ENCODE measurements around the gene LPO.

LPO gene

DNA sequence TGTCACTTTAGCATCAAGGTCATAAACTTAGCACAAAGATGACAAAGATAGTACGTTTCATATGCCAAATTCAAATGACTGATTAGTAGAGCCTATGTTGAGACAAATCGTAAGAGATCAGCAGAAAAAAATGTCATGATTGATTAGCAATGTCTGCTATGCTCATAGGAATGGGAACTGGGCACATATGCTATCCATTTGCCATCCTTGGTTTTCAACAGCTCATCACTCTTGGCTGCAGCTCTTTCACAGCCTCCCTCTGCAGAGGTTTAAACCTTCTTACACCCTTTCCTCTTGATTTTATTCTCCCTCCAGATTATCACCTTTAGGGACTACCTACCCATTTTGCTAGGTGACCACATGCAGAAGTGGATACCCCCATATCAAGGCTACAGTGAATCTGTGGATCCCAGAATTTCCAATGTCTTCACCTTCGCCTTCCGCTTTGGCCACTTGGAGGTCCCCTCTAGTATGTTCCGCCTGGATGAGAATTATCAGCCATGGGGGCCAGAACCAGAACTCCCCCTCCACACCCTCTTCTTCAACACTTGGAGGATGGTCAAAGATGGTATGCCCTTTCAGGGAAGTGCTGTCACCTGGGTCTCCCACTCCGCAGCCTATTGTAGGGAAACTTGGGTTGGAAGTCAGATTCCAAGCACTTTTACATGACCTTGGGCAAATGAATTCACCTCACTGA, 26.2 kb downstream of the LPO start:
- DNase-seq: no peak

GRCh38 chr17:58265271-58265670, 26.9 kb downstream of the LPO start:
- no peak for DNase-seq

GRCh38 chr17:58265902-58266875, 27.8 kb downstream of the LPO start:
- no peak for DNase-seq

DNA sequence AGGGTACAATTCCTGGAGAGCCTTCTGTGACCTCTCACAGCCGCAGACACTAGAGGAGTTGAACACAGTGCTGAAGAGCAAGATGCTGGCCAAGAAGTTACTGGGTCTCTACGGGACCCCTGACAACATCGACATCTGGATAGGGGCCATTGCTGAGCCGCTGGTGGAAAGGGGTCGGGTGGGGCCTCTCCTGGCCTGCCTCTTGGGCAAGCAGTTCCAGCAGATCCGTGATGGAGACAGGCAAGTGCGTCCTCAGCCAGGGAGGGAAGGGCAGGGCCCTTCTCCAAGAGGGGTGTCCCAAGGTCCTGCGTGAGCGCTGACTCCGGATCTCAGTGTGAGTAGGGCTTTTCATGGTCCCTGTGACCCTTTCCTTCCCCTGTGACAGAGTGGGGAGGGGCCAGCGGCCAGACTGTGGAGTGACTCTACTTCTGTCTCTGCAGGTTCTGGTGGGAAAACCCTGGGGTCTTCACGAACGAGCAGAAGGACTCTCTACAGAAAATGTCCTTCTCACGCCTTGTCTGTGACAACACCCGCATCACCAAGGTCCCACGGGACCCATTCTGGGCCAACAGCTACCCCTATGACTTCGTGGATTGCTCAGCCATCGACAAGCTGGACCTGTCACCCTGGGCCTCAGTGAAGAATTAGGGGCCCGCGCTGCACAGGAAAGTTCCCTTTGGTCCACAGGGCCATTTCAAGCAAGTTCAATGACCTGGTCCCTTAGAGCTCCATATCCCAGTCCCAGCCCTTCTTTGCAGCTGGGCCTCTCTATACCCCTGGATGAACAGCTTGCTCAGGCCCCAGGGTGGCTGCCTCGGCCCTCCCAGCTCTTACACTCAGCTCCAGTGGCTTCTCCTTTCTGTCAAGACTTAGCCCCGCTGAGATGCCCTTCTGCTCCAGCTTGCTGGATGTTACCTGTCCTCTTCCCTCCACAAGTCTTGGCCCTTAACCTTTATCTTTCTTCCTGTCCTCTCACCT, 29.3 kb downstream of the LPO start:
- no peak for DNase-seq

- DNase-seq: no peak
Observed at GRCh38 chr17:58268326-58268725, 29.9 kb downstream of the LPO start.

- no peak for DNase-seq
Observed at GRCh38 chr17:58268774-58269556, 30.6 kb downstream of the LPO start.

DNA sequence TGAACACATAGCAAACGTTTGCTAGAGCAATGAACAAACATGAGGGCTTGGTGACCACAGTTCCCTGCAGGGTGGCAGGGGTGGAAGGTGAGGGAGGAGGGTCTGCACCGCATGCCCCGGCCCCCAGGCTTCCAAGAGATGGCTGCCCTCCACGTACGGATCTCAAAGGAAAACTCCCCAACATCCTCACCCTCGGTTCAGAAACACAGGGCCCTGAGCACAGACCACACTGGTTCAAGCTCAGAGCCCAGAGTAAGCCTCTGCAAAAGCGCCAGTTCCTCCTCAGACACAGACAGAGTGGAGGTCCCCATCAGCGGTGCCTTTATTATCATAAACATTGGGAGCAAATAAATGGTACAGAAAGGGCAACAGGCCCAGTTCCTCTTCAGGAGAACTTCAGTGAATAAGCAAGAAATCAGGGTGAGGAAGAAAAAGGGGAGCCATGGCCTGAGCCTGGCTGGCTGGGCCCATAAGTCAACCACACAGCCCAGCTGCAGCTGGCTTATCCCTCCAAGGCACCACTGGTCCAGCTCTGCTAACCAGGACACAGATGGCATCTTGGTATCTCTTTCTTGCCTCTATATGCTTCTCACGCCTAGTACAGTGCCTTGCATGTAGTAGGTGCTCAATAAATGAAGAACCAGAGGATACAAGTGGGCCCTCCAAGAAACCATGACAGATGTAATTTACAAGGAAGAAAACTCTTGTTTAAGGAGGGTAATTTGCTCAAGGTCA, 31.3 kb downstream of the LPO start:
- no peak for DNase-seq

- DNase-seq: no peak
Observed at GRCh38 chr17:58270476-58271215, 32.3 kb downstream of the LPO start.

GRCh38 chr17:58271216-58271931, 33.0 kb downstream of the LPO start:
- DNase-seq: no peak

DNA sequence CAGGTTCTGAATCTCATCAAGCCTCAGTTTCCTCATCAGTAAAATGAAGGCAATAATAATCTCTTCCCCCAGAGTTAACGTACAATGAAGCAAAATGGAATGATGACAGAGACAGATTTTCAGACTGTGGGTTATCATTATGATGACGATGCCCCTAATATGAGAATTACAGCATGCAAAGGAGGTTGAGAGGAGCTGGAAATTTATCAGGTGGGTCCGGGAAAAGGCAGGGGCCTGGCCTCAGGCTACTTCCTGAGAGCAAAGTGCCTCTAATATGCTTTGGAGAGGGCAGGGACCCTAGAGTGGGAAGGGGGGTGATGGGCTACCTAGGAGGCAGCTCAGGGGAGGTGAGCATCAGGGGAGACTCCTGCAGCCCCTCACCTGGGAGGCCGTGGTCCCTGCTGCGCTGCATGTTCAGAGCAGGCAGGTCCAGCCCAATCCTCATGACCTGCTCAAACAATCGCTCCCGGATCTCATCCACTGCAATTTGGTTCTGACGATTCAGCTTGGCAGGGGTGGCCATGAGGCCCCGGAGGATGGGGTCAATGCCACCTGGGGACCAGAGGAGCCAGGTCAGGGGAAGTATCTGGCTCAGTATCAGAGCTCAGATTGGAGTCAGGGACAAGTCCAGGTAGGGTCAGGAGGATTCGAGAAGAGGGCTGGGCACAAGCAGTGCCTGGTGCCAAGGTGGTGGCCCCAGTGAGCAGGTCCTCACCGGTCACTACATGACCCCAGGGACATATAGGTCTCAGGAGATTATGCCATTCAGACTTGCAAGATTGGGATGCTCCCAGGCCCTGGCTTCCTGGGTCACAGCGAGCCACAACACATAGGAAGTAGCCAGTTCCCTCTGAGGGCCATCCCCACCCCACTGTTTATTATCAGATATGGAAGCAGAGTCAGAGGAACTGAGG, 34.2 kb downstream of the LPO start:
- no peak for DNase-seq

DNA sequence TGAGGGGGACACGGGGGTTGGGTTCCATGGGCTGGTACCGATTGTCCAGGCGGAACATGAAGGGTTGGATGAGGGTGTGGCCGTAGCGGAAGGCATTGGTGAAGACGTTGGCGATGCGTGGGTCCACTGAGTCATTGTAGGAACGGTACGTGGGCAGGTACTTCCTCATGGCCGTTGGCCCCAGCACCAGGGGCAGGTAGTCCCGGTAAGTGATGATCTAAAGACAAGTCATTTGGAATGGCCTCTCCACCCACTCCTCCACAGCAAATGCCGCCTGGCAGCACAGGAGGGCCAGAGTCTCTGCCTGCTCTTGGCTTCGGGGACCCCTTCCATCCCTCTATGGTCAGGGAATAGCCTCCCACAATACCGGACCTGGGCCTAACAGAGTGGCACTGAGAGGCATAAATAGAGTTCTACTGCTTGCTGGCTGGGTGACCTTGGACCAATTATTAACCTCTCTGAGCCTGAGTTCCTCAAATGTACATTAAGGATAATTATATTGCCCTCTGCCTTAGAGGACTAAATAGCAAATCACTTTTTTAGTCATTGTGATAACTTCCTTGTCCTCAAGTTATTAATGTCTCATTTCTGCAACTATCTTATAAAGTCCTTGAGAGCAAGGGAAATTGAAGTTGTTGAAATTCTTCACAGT, 35.2 kb downstream of the LPO start:
- no peak for DNase-seq

DNA sequence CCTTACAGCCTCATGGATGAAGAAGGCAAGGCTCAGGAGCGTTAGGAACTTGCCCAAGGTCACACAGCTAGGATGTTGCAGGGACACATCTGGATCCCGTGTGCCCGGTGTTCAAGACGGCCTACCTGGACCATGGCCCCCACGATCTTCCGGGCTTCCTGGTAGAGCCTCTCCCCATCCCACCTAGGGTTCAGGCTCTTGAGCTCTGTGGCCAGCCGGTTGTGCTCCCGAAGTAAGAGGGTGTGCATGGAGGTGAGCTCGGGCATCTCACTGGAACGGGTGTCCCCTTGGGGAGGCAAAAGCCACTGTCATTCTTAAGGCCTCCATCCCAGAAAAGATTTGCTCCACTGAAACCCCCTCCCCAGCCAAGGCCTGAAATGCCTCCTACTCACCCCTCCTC, 37.0 kb downstream of the LPO start:
- no peak for DNase-seq

DNA sequence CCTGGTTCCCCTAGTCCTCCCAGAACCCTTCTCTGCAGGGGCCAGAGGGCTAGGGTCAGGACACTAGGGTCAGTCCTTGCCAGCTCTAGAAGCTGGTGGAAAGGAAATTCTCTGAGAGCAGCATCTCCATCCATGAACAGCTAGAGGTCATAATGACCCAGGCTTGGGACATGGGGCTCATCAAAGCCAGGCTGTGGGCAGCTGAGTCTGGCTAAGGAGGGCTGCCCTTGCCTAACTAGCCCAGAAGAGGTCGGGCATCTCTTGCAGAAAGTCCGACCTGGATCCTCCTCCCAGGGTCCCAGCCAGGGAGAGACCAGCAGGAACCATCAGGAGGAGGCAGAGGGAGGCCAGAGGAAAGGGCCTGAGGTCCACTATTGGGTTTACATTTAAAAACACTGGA, 38.0 kb downstream of the LPO start:
- no peak for DNase-seq

DNA sequence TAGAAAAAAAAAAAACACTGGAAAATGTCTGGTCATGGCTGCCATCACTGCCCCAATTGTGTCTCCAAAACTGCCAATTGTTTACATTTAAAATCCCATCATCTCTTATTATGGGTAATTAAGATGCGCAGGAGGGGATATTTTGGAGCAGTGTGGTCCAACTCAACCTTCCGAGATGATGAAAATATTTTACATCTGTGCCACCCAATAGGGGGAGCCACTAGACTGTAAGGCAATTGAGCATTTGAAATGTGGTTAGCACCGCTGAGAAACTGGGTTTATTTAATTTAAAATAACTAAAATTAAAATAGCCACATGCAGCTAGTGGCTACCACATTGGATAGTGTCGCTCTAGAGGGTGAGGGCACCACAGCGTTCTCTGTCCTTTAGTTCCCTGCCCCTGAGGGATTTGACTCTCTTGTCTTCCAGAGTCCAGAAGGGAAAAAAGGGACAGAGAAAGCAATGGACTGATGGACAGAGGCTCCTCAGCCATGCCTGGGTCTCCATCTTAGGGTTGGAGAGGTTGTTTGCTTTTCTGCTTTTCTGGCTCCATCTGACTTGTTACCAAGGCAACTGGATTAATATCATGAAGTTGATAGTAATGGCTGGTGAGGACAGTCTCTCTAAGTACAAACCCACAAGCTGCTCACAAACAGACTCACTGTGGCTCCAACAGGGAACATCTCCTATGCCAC, 38.9 kb downstream of the LPO start:
- no peak for DNase-seq

GRCh38 chr17:58277802-58278595, 39.6 kb downstream of the LPO start:
- DNase-seq: no peak

- DNase-seq: no peak
Observed at GRCh38 chr17:58278661-58279015, 40.3 kb downstream of the LPO start.

All from NCI-H1417 treated with DMSO at 0.1 percent for 48 hours (cell line).